HG03442 (cell line): Measurements from ENCODE around the gene SPATA20.

Source experiments
- ATAC-seq: cut with Tn5 transposase; IDR thresholded peaks from one replicate; pipeline ENCODE4 v1.9.1; 2021; ENCODE audit warnings: mild to moderate bottlenecking, moderate library complexity; ENCODE audit not compliant: unreplicated experiment

Gene SPATA20

GRCh38 chr17:50557630-50558029 lies 10.7 kb downstream of the SPATA20 start:
- ATAC-seq: no peak

- ATAC-seq: no peak
These were observed 11.1 kb downstream of the SPATA20 start for GRCh38 chr17:50558091-50558490.

- no peak for ATAC-seq
These were observed 11.6 kb downstream of the SPATA20 start for GRCh38 chr17:50558581-50558940.

- no peak for ATAC-seq
These were observed 12.1 kb downstream of the SPATA20 start for GRCh38 chr17:50558941-50559614.

- ATAC-seq: no peak
These were observed 12.8 kb downstream of the SPATA20 start for GRCh38 chr17:50559674-50560184.

GRCh38 chr17:50560185-50560824 lies 13.3 kb downstream of the SPATA20 start, which contains the start of gene CACNA1G:
CACNA1G (plus strand) TSS chr17:50560715; CDS start chr17:50561460, 745 bp downstream.
- ATAC-seq: peak; percentile 88

- ATAC-seq: no peak
These were observed 14.2 kb downstream of the SPATA20 start for GRCh38 chr17:50560931-50561745.

GRCh38 chr17:50561746-50562141 lies 14.8 kb downstream of the SPATA20 start:
- no peak for ATAC-seq

- ATAC-seq: no peak
These were observed 15.5 kb downstream of the SPATA20 start for GRCh38 chr17:50562242-50563091.

- no peak for ATAC-seq
These were observed 16.1 kb downstream of the SPATA20 start for GRCh38 chr17:50563092-50563511.

GRCh38 chr17:50564916-50565315 lies 17.9 kb downstream of the SPATA20 start:
- no peak for ATAC-seq

- ATAC-seq: no peak
These were observed 18.7 kb downstream of the SPATA20 start for GRCh38 chr17:50565402-50566350.

- no peak for ATAC-seq
These were observed 19.9 kb downstream of the SPATA20 start for GRCh38 chr17:50566886-50567285.

- no peak for ATAC-seq
These were observed 21.7 kb downstream of the SPATA20 start for GRCh38 chr17:50568659-50569058.

GRCh38 chr17:50569592-50569991 lies 22.6 kb downstream of the SPATA20 start:
- no peak for ATAC-seq

GRCh38 chr17:50570032-50570431 lies 23.1 kb downstream of the SPATA20 start:
- no peak for ATAC-seq

- ATAC-seq: no peak
These were observed 23.6 kb downstream of the SPATA20 start for GRCh38 chr17:50570528-50570927.

- ATAC-seq: no peak
These were observed 24.7 kb downstream of the SPATA20 start for GRCh38 chr17:50571681-50572080.

- ATAC-seq: no peak
These were observed 25.6 kb downstream of the SPATA20 start for GRCh38 chr17:50572541-50572940.
